ENCODE measurements around the gene LRRC17. TPM values are rescaled to one million over a fixed set of nuclear protein-coding genes. Genes with fewer than 3 reads are reported as not detected.
A peak's percentile ranks its signal among the peaks of the same experiment; 100 is the strongest.

The LRRC17 gene
- total and polyA plus RNA-seq, 11 donors: 0.72 to 10.8 (median 2.8) TPM

DNA sequence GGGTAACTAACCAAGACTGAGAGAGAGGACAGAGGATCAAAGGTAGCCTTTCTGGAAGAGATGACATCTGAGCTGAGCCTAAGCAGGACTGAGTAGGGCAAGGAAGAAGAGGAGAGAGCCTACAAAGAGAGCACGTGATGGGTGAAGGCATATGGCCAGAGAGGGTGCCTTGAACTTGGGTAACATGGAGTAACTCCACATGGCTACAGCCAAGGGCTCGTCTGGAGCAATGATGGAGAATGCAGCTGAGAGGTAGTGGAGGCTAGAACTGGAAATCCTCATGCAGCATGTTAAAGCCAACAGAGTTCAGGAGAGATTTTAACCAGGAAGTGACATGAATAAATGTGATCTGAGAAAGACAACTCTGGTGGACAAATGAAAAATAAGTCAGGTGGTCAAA lies 77.8 kb downstream of the LRRC17 start:
- Histone ChIP-seq H3K4me1 (peaks cover 0 to 49% (median 2%) of the 10 kb centered on the region in 12 donors), H3K4me3 (no peak overlapping the region), H3K27me3 (no peaks in the 10 kb centered on the region), H3K27ac (peak overlapping the region in 1 of 12 donors; percentile 69), H3K9me3 (no peaks in the 10 kb centered on the region), H3K36me3 (no peaks in the 10 kb centered on the region)
- 72 to 85% (median 82%) methylated on average over 2 of the region's 2 CpGs for WGBS, 4 donors
- DNase-seq (no peak), ATAC-seq (no peak)
- TF ChIP-seq POLR2A (IDR thresholded peaks at IDR 0.05): no peak
- TF ChIP-seq, protein P1, sequence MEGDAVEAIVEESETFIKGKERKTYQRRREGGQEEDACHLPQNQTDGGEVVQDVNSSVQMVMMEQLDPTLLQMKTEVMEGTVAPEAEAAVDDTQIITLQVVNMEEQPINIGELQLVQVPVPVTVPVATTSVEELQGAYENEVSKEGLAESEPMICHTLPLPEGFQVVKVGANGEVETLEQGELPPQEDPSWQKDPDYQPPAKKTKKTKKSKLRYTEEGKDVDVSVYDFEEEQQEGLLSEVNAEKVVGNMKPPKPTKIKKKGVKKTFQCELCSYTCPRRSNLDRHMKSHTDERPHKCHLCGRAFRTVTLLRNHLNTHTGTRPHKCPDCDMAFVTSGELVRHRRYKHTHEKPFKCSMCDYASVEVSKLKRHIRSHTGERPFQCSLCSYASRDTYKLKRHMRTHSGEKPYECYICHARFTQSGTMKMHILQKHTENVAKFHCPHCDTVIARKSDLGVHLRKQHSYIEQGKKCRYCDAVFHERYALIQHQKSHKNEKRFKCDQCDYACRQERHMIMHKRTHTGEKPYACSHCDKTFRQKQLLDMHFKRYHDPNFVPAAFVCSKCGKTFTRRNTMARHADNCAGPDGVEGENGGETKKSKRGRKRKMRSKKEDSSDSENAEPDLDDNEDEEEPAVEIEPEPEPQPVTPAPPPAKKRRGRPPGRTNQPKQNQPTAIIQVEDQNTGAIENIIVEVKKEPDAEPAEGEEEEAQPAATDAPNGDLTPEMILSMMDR (IDR thresholded peaks at IDR 0.05): no peak
- intact Hi-C loops (cut with DNase I): loop anchor here in 2 of 10 donors (10.0 kb wide), 2 partner anchors 76 to 96 kb away; partner anchors contain the start of gene LRRC17 (in 1 of the 2)

DNA sequence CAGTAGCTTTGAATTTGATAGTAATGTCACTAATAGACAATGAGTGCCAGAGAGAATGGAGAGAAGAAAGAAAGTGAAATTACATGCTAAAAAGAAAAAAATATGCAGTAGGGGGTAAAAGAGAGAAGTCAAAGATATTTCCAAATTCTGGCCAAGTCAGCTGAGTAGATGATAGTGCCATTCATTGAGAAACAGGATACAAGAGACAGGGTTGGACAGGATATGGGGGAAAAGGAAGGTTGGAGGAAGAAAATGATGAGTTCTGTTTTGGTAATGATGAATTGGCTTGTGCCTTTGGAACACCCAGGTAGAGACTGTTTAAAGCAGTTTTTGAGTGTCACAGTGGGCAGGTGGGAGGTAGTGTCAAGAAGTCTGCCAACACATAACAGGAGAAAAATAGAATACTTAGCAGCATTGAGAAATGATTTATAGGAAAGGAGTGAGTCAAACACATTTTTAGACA lies 78.3 kb downstream of the LRRC17 start:
- TF ChIP-seq POLR2A (IDR thresholded peaks at IDR 0.05): no peak
- TF ChIP-seq, protein P1 (IDR thresholded peaks at IDR 0.05): no peak
- no peaks in the 10 kb centered on the region for H3K36me3 ChIP-seq
- no peak overlapping the region for H3K4me3 ChIP-seq
- H3K4me1 ChIP-seq: peaks cover 0 to 49% (median 2%) of the 10 kb centered on the region in 12 donors
- H3K27me3 ChIP-seq: no peaks in the 10 kb centered on the region
- no peak for ATAC-seq
- DNase-seq: no peak
- intact Hi-C loops (cut with DNase I): loop anchor here in 2 of 10 donors (10.0 kb wide), 2 partner anchors 76 to 96 kb away; partner anchors contain the start of gene LRRC17 (in 1 of the 2)
- no peaks in the 10 kb centered on the region for H3K9me3 ChIP-seq
- peak overlapping the region in 1 of 12 donors; percentile 69 for H3K27ac ChIP-seq

DNA sequence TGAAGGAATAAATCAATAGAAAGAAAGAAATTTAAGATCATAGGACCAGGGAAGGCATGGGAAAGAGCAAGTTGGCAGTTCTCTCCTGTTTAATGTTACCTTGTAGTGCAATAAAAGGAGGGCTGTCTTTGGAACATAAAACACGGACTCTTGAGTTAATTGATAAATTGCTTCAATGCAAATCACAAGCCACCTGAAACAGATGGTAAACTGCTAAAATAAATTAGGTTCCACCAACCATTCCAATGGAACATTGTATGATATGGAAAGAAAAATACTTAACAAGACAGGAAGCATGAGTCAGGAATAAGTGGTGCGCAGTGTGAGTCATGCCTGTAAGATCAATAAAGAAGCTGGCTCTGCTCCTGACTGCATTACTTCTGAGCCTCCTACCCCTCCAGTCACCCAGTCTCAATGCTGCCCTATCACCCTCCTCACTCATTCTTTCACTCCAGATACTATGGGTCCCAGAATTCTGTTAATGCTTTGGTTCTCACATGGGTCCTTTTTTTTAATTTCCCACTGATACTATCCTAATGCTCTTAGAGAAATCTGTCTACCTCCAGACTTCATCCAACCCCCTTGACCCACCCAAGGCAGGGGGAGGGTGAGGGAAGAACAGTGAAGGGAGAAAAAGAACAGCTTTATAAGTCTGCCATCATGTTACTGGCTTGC lies 78.9 kb downstream of the LRRC17 start:
- ATAC-seq (peak in 2 of 4 donors; percentile 44 to 48), DNase-seq (no peak)
- Histone ChIP-seq H3K27me3 (no peaks in the 10 kb centered on the region), H3K4me3 (no peak overlapping the region), H3K9me3 (no peaks in the 10 kb centered on the region), H3K4me1 (peaks cover 0 to 49% (median 2%) of the 10 kb centered on the region in 12 donors), H3K36me3 (no peaks in the 10 kb centered on the region), H3K27ac (peak overlapping the region in 7 of 12 donors; percentile 44 to 77 (median 55))
- WGBS, 4 donors: 81 to 90% (median 86%) methylated on average over 2 of the region's 2 CpGs
- TF ChIP-seq POLR2A (IDR thresholded peaks at IDR 0.05): no peak
- intact Hi-C loops (cut with DNase I): loop anchor here in 2 of 10 donors (10.0 kb wide), 2 partner anchors 77 to 97 kb away; partner anchors contain the start of gene LRRC17 (in 1 of the 2)

DNA sequence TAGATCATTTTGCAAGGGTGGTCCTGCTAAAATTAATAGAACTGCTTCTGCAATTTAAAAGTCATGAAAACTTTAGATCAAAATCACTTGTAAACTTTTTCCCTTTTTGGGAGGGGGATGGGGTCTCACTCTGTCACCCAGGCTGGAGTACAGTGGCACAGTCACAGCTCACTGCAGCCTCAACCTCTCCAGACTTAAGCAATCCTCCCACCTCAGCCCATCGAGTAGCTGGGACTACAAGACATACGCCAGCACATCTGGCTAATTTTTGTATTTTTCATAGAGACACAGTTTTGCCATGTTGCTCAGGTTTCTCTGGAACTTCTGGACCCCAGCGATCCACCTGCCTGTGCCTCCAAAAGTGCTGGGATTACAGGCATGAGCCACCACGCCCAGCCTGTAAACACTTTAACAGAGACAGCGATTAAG lies 79.7 kb downstream of the LRRC17 start:
- 73 to 87% (median 80%) methylated on average over 5 of the region's 5 CpGs for WGBS, 4 donors
- H3K4me1 ChIP-seq: peaks cover 0 to 49% (median 2%) of the 10 kb centered on the region in 12 donors

More for the DNA sequence above, 79.7 kb downstream of the LRRC17 start:
- TF ChIP-seq POLR2A (IDR thresholded peaks at IDR 0.05): no peak
- TF ChIP-seq, protein P1 (IDR thresholded peaks at IDR 0.05): no peak
- no peak overlapping the region for H3K4me3 ChIP-seq
- peak overlapping the region in 10 of 12 donors; percentile 42 to 77 (median 54) for H3K27ac ChIP-seq
- intact Hi-C loops (cut with DNase I): loop anchor here in 2 of 10 donors (10.0 kb wide), 2 partner anchors 78 to 98 kb away; partner anchors contain the start of gene LRRC17 (in 1 of the 2)
- ATAC-seq (peak in 3 of 4 donors; percentile 24 to 38 (median 34)), DNase-seq (no peak)
- no peaks in the 10 kb centered on the region for H3K36me3 ChIP-seq
- H3K9me3 ChIP-seq: no peaks in the 10 kb centered on the region
- H3K27me3 ChIP-seq: no peaks in the 10 kb centered on the region

Measured in heart left ventricle (tissue), 16 donors.